GM12872 (cell line): ENCODE results near the gene CYS1.

ENCODE experiments used
- TF ChIP-seq, protein P1 (sequence below): IDR thresholded peaks from 3 replicates; pipeline ENCODE4 v1.5.1; 2011; ENCODE audit warnings: low read depth, mild to moderate bottlenecking, low read length, moderate library complexity; ENCODE audit not compliant: insufficient read depth

CYS1 gene

DNA sequence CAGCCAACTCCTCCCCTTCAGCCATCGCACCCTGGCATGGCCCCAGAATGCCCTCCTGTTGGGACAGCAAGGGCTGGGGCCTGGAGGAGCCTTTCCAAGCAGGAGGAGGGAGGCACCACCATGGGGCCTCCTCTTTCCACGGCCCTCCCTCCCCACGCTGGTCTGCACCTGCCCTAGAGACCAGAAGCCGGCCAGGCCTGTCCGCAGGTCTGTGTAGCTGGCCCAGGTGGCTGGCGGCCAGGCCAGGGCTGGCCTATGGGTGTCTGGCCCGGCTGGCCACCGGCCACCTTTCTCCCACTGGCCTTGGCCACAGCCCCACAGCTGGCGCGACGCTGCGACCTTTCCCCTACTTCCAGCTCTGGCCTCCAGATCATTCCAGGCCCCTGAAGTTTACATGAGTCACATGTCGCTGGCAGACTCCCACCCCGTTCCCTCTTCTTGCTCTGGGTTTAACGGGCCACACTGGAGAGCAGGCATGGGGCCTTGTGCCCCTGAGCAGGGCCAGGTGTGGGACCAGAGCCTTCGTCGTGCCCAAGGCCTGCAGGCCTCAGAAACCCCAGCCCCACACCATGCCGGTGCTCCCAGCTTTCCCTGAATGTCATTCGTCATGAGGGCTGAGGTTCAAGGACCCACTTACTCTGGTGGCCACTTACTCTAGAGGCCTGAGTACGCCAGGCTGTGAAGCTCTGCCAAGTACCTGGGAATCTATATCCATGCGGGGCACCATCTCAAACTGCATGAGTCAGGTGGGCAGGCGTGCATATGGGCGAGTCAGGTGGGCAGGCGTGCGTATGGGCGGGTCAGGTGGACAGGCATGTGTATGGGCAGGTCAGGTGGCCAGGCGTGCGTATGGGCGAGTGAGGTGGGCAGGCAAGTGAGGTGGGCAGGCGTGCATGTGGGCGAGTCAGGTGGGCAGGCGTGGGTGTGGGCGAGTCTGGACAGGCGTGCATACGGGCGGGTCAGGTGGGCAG, 70.1 kb downstream of the CYS1 start:
- TF ChIP-seq, protein P1, sequence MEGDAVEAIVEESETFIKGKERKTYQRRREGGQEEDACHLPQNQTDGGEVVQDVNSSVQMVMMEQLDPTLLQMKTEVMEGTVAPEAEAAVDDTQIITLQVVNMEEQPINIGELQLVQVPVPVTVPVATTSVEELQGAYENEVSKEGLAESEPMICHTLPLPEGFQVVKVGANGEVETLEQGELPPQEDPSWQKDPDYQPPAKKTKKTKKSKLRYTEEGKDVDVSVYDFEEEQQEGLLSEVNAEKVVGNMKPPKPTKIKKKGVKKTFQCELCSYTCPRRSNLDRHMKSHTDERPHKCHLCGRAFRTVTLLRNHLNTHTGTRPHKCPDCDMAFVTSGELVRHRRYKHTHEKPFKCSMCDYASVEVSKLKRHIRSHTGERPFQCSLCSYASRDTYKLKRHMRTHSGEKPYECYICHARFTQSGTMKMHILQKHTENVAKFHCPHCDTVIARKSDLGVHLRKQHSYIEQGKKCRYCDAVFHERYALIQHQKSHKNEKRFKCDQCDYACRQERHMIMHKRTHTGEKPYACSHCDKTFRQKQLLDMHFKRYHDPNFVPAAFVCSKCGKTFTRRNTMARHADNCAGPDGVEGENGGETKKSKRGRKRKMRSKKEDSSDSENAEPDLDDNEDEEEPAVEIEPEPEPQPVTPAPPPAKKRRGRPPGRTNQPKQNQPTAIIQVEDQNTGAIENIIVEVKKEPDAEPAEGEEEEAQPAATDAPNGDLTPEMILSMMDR, result no peak

DNA sequence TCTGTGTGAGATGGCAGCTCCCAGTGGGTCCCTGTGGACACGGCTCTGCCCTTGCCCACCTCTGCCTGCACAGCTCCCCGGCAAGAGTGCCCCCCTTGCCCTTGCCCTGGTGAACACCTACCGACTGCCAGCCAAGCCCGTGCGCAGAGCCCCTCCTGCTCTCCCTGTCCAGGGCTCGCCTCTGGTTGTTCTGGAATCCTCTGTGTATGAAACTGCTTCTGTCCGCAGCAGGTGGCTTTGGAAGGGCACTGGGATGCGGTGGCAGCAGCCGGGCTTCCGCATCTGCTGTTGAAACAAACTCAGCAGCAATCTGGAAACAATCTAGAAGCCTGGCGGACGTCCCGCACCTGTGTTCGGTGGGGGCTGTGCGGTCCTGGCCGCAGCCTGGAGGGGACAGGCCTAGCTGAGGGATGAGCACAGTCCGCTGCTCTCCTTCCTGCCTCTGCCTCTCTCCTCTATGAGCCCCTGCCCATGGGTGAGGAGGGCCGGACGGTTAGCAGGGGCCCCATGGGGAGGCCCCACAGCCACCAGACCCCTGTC, 70.9 kb downstream of the CYS1 start:
- TF ChIP-seq, protein P1, result no peak

DNA sequence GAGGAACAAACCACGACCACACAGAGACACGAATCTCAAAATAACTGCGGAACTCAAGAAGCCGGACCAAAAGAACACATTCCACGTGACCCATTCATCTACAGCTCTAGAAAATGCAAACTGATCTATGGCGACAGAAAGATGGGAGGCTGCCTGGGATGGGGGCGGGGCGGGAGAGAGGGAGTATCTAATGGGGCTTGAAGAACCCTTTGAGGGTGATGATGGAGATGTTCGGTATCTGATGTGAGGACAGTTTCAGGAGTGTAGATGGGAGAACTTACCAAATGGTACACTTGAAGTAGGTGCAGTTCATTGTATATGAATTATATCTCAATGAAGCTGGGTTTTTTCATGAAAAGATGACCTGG, 71.4 kb downstream of the CYS1 start:
- TF ChIP-seq, protein P1, result no peak

DNA sequence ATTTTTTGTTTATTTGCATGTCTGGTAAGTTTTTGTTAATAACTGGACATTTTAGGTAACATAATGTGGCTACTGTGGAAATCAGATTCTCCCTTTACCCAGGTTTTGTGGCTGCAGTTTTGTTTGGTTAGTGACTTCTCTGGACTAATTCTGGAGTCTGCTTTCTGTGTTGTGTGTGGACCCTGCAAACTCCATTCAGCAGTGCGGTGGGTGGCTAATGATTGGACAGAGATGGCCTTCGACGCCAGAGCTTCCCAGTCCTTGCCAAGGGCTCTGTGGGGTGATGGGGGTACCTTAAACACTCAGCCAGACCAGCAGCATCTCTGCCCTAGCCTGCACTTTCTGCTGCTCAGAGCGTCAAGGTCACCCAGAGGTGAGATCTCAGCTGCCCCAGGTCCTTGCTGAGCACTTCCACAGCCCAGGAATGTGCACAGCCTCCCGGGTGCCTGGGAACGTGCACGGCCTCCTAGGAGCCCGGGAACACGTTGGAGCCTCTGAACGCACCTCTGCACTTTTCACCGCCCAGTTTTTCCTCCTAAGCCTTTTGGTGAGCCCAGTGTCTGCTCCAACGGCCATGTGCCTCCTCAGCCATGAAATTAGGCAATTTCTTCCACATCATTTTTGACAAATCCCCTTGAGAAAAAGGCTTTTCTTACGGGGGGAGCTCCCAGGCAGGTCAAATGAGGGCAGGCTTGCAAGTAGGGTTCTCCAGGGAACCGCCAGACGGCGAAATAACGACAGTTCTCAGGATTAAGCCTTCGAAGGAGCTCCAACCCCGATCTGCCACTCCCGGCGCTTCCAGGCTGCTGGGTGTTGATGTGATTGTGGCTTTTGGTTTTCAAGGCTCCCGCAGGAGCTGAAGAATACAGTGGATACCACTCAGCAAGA, 72.0 kb downstream of the CYS1 start:
- TF ChIP-seq, protein P1, result no peak

DNA sequence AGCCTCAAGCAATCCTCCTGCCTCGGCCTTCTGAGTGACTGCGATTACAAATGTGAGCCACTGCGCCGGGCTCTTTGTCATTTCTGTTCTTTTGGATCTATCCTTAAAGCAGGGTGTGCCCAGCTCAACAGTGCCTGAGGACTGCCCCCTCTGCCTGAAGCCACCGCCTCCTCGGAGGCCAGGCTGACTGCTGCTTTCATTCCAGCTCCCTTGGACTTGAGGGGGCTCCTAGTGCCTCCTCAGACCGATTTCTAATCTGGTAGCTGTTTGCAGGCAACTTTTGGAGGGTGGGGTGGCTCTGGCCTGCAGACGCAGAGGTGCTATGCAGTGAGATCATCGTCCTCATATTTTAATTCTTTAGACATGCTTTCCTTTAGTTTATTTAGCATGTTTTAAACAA, 72.8 kb downstream of the CYS1 start:
- TF ChIP-seq, protein P1, result no peak
